GM23338 (cell line): ENCODE results near the gene CACNA2D2.

Experiments
- CREB1 ChIP-seq: fragments of 250-450 bp; sonication (Bioruptor Pico); IDR thresholded peaks from 2 replicates; pipeline ENCODE4 v1.5.0; 2020; ENCODE audit warnings: low read depth, mild to moderate bottlenecking, moderate library complexity
- EZH2 ChIP-seq: fragments of 200-600 bp; sonication (generic); IDR thresholded peaks from one replicate; pipeline ENCODE4 v1.8.0; 2017; ENCODE audit warnings: antibody characterized with exemption, mild to moderate bottlenecking, low read depth; ENCODE audit not compliant: unreplicated experiment
- EZH2phosphoT487 ChIP-seq: fragments of 200-600 bp; sonication (generic); IDR thresholded peaks from one replicate; pipeline ENCODE4 v1.8.1; 2018; ENCODE audit warnings: antibody characterized with exemption; ENCODE audit not compliant: unreplicated experiment
- JUNB ChIP-seq: IDR thresholded peaks from one replicate; pipeline ENCODE4 v1.6.1; 2016; ENCODE audit warnings: antibody characterized with exemption; ENCODE audit not compliant: unreplicated experiment
- POLR2AphosphoS5 ChIP-seq: IDR thresholded peaks from 2 replicates; pipeline ENCODE4 v1.6.1; 2016; ENCODE audit warnings: antibody characterized with exemption, low read depth
- STAT1 ChIP-seq: IDR thresholded peaks from one replicate; pipeline ENCODE4 v1.6.1; 2016; ENCODE audit warnings: antibody characterized with exemption; ENCODE audit not compliant: unreplicated experiment
- TF ChIP-seq, protein P1 (sequence below), 2 experiments: fragments of 200-600 bp in 1 of 2; sonication (generic) in 1 of 2; conservative IDR thresholded peaks; 2 replicates each; pipeline versions ENCODE4 v1.5.1 to v1.6.1; 2016 to 2017; ENCODE audit warnings: antibody characterized with exemption in 2 of 2, low read depth in 2 of 2, mild to moderate bottlenecking in 2 of 2, moderate library complexity in 1 of 2
- TF ChIP-seq, protein P2 (sequence below): IDR thresholded peaks from one replicate; pipeline ENCODE4 v1.6.1; 2018; ENCODE audit warnings: antibody characterized with exemption; ENCODE audit not compliant: unreplicated experiment

DNA sequence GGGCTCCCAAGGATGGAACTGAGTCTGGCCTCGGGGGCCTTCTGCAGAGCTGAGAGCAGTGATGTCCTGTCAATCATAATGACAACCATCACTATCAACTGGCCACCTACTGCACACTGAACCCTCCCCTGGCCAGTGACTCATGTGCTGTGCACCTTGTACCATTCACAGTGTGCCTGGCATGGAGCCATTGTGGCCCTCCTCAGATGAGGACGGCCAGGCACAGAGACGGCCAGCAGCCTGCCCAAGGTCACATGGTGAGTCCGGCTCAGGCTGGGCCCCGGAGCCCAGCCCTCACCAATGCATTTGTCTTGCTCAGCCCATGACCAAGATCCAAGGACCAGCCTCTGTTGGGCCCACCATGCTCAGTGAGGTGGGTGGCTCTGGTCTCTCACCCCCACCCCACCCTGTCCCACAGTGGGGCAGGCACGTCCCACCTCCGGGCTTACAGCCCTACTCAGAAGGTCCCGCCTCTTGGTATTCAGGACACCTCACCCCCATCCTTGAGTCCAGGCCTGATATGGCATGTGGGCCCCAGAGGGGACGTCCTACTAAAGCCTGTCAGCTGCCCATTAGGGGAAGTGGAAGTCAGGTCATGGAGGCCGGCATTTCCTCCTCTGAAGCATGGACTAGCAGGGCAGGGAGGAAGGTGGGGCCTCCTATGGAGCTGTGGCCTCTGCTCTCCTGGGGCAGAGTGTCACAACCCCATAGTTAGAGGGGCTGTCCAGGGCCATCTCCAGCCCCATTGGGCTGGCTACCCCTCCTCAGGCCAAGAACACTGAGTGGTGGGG is 108.2 kb downstream of the CACNA2D2 start:
- TF ChIP-seq, protein P1, sequence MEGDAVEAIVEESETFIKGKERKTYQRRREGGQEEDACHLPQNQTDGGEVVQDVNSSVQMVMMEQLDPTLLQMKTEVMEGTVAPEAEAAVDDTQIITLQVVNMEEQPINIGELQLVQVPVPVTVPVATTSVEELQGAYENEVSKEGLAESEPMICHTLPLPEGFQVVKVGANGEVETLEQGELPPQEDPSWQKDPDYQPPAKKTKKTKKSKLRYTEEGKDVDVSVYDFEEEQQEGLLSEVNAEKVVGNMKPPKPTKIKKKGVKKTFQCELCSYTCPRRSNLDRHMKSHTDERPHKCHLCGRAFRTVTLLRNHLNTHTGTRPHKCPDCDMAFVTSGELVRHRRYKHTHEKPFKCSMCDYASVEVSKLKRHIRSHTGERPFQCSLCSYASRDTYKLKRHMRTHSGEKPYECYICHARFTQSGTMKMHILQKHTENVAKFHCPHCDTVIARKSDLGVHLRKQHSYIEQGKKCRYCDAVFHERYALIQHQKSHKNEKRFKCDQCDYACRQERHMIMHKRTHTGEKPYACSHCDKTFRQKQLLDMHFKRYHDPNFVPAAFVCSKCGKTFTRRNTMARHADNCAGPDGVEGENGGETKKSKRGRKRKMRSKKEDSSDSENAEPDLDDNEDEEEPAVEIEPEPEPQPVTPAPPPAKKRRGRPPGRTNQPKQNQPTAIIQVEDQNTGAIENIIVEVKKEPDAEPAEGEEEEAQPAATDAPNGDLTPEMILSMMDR (conservative IDR thresholded peaks at IDR 0.05; ENCODE audit: low read depth in 2 of 2) = no peak
- TF ChIP-seq EZH2phosphoT487 = no peak
- TF ChIP-seq JUNB = no peak
- TF ChIP-seq, protein P2, sequence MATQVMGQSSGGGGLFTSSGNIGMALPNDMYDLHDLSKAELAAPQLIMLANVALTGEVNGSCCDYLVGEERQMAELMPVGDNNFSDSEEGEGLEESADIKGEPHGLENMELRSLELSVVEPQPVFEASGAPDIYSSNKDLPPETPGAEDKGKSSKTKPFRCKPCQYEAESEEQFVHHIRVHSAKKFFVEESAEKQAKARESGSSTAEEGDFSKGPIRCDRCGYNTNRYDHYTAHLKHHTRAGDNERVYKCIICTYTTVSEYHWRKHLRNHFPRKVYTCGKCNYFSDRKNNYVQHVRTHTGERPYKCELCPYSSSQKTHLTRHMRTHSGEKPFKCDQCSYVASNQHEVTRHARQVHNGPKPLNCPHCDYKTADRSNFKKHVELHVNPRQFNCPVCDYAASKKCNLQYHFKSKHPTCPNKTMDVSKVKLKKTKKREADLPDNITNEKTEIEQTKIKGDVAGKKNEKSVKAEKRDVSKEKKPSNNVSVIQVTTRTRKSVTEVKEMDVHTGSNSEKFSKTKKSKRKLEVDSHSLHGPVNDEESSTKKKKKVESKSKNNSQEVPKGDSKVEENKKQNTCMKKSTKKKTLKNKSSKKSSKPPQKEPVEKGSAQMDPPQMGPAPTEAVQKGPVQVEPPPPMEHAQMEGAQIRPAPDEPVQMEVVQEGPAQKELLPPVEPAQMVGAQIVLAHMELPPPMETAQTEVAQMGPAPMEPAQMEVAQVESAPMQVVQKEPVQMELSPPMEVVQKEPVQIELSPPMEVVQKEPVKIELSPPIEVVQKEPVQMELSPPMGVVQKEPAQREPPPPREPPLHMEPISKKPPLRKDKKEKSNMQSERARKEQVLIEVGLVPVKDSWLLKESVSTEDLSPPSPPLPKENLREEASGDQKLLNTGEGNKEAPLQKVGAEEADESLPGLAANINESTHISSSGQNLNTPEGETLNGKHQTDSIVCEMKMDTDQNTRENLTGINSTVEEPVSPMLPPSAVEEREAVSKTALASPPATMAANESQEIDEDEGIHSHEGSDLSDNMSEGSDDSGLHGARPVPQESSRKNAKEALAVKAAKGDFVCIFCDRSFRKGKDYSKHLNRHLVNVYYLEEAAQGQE = no peak
- TF ChIP-seq EZH2 = no peak
- TF ChIP-seq POLR2AphosphoS5 = no peak
- no peak for TF ChIP-seq CREB1 (CRISPR knock-in tag)
- no peak for TF ChIP-seq STAT1
